GM12891 (cell line): ENCODE data around the gene STEAP2.
"Not testable (repeated sequence)": the region's sequence is repeated elsewhere in the genome, so short reads cannot be mapped to it uniquely, and the experiment has no call there.

Source experiments
- POLR2A ChIP-seq: IDR thresholded peaks from 2 replicates; pipeline ENCODE4 v1.6.1; 2011; ENCODE audit warnings: low read depth, low read length, control low read depth
- POLR2AphosphoS5 ChIP-seq: IDR thresholded peaks from 2 replicates; pipeline ENCODE4 v1.6.1; 2011; ENCODE audit warnings: low read depth, low read length, control low read depth

DNA sequence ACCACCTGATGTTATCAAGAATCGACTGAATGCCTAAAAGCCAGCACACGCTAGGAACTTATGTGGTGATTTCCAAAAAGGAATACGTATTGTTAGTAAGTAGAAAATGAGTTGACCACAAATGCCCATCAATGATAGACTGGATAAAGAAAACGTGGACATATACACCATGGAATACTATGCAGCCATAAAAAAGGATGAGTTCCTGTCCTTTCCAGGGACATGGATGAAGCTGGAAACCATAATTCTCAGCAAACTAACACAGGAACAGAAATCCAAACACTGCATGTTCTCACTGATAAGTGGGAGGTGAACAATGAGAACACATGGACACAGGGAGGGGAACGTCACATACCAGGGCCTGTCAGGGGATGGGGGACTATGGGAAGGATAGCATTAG lies 44.5 kb downstream of the STEAP2 start:
- TF ChIP-seq POLR2AphosphoS5, POLR2A: not testable (repeated sequence)
